Activated naive CD4-positive, alpha-beta T cell treated with anti-CD3 and anti-CD28 coated beads, Interleukin-2, amount 10 ng/mL, durations not matched to agents 7 days and 5 days (primary cell): Measurements from ENCODE around the gene PTDSS2.
A peak's percentile ranks its signal among the peaks of the same experiment; 100 is the strongest.

Source experiments
- CTCF ChIA-PET: fragments of 350-600 bp; sonication (Branson Sonifier 250); formaldehyde crosslinking; loops from one replicate; lab custom pipeline; 2021; ENCODE audit warnings: antibody characterized with exemption; lab: Charles Lee
- DNase-seq: peaks from one replicate; pipeline ENCODE4 v3.0.0-alpha.2; 2020
- H3K27ac Mint-ChIP-seq: one replicate; pipeline ENCODE4 v1.8.0; 2021; ENCODE audit warnings: mild to moderate bottlenecking, moderate library complexity, mixed read lengths
- H3K27me3 Mint-ChIP-seq: one replicate; pipeline ENCODE4 v1.8.0; 2021; ENCODE audit warnings: mild to moderate bottlenecking, mixed read lengths
- H3K36me3 Mint-ChIP-seq: one replicate; pipeline ENCODE4 v1.8.0; 2021; ENCODE audit warnings: mixed read lengths
- H3K4me1 Mint-ChIP-seq: one replicate; pipeline ENCODE4 v1.8.0; 2021; ENCODE audit warnings: mixed read lengths
- H3K4me3 Mint-ChIP-seq: one replicate; pipeline ENCODE4 v1.8.0; 2021; ENCODE audit warnings: mild to moderate bottlenecking, moderate library complexity, mixed read lengths
- H3K9me3 Mint-ChIP-seq: one replicate; pipeline ENCODE4 v1.8.0; 2021; ENCODE audit warnings: mixed read lengths

Gene PTDSS2

DNA sequence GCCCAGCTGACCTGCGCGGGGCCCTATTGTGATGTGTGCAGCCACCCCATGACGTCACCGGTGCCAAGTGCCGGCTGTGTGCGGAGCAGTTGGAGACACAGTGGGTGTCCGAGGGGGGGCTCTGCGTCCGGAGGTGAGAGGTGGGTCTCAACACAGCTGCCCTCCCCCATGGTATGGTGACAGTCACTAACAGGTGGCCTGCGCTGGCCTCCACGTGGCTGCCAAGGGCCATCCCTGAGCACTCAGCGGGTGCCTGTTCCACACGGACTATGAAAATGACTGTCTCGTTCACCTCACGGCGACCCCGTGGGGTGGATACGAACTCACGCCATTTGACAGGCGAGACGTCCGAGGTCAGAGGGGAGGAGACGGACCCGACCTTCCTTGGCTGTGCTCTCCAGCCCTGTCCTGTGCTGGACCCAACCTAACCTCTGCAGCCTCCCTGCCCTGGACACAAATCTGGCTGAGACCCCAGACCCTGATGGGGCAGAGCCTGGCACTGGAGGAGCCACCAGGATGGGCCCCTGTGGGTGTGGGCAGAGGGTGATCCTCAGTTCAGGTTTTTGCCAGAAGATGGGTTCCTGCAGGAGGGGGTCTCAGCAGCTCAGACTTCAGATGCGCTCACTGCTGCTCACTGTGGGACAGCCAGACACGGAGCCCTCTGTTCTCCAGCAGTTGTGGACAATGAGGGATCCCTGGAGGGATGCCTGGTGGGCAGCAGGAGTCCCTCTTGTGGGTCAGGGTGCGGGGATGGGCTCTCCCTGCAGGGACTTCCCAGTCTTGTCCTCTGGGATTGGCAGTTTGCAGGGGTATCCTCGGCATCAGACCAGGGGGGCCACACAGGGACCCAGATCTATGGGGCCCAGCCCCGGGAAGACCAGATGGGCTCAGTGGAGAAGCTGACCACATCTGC is 79.0 kb downstream of the PTDSS2 start:
- Mint-ChIP-seq H3K4me1 (peaks cover 4% of the 10 kb centered on the region), H3K36me3 (peaks cover 8% of the 10 kb centered on the region), H3K9me3 (no peaks in the 10 kb centered on the region), H3K4me3 (no peak overlapping the region), H3K27me3 (no peaks in the 10 kb centered on the region), H3K27ac (no peak overlapping the region)
- DNase-seq = no peak
- CTCF ChIA-PET = no interaction called here

- CTCF ChIA-PET = no interaction called here
- H3K27ac Mint-ChIP-seq = no peak overlapping the region
- no peaks in the 10 kb centered on the region for H3K9me3 Mint-ChIP-seq
- no peaks in the 10 kb centered on the region for H3K27me3 Mint-ChIP-seq
- H3K36me3 Mint-ChIP-seq = peaks cover 8% of the 10 kb centered on the region
- DNase-seq = no peak
- H3K4me1 Mint-ChIP-seq = peaks cover 4% of the 10 kb centered on the region
- no peak overlapping the region for H3K4me3 Mint-ChIP-seq
Observed at GRCh38 chr11:529728-530411, 79.8 kb downstream of the PTDSS2 start.

DNA sequence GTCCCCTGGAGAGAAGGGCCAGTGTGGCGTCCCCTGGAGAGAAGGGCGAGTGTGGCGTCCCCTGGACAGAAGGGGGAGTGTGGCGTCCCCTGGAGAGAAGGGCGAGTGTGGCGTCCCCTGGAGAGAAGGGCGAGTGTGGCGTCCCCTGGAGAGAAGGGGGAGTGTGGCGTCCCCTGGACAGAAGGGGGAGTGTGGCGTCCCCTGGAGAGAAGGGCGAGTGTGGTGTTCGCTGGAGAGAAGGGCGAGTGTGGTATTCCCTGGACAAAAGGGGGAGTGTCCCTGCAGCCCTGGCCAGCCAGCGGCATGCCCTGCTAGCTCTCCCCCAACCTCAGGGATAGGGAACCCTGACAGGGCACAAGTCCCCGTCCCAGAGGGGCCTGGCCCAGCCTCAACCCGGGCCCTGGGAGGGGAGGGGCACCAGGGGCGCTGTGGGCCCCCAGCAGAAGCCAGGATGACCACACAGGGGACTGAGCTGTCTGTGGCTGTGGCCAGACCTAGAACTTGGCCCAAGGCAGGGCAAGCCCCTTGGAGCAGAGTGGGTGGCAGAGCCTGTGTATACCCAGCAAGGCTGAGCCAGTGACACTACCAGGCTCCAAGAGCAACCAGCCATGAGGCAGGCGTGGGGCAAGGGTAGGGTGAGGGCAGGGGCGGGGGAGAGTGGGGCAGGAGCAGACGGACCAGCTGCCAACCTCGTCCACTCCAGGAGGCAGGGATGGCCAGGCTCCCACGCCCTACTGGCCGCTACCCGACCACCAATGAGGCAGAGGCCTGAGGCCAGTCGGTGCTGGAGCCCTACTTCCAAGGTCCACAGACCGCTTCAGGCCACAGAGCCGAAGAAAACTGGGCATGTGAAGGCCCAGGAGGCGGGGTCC is 81.1 kb downstream of the PTDSS2 start:
- no peak for DNase-seq
- Mint-ChIP-seq H3K4me1 (peaks cover 5% of the 10 kb centered on the region), H3K36me3 (peaks cover 8% of the 10 kb centered on the region), H3K9me3 (no peaks in the 10 kb centered on the region), H3K27me3 (peaks cover 1% of the 10 kb centered on the region), H3K4me3 (no peak overlapping the region), H3K27ac (no peak overlapping the region)
- CTCF ChIA-PET = no interaction called here

DNA sequence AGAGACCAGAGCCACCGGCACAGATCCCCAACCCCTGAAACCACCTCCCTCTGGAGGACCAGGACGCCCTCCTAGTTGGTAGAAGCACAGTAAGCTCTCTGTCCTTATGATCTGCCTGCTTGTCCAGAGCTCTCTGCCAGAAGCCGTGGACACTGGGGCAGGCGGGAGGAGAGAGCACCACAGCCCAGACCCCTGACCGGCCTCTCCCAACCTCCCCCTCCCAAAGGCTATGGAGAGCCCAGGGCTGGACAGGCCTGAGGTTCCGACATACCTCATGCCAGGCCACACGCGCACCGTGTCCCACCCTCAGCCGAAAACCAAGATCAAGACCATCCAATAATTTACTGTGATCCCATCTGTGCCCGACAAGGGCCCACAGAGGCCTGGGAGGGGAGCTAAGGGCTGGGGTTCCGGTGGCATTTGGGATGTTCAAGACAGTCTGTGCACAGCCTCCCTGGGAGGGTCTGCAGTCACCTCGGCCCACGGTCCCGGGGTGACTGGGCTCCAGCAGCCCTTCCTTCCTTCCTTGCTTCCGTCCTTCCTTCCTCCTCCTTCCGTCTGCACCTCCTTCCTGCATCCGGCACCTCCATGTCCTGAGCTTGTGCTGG is 81.9 kb downstream of the PTDSS2 start:
- Mint-ChIP-seq H3K4me1 (peaks cover 9% of the 10 kb centered on the region), H3K27me3 (peaks cover 5% of the 10 kb centered on the region), H3K36me3 (peaks cover 8% of the 10 kb centered on the region), H3K9me3 (no peaks in the 10 kb centered on the region), H3K4me3 (no peak overlapping the region), H3K27ac (no peak overlapping the region)
- CTCF ChIA-PET = interaction anchor here (1.2 kb wide), 1 partner anchor 10 kb away, joined by 4 read pairs; no protein-coding TSS in a partner anchor
- no peak for DNase-seq

GRCh38 chr11:532527-532985 is 82.5 kb downstream of the PTDSS2 start:
- CTCF ChIA-PET = interaction anchor here (1.2 kb wide), 1 partner anchor 11 kb away, joined by 4 read pairs; no protein-coding TSS in a partner anchor
- Mint-ChIP-seq H3K9me3 (no peaks in the 10 kb centered on the region), H3K4me3 (no peak overlapping the region), H3K27me3 (peaks cover 10% of the 10 kb centered on the region), H3K4me1 (peaks cover 13% of the 10 kb centered on the region), H3K36me3 (peaks cover 8% of the 10 kb centered on the region), H3K27ac (no peak overlapping the region)
- no peak for DNase-seq

GRCh38 chr11:532986-533585 is 83.0 kb downstream of the PTDSS2 start:
- Mint-ChIP-seq H3K27ac (no peak overlapping the region), H3K4me1 (peaks cover 19% of the 10 kb centered on the region), H3K9me3 (no peaks in the 10 kb centered on the region), H3K4me3 (peak overlapping the region; percentile 26), H3K27me3 (peaks cover 14% of the 10 kb centered on the region), H3K36me3 (peaks cover 8% of the 10 kb centered on the region)
- DNase-seq = no peak
- CTCF ChIA-PET = interaction anchor here (1.2 kb wide), 1 partner anchor 12 kb away, joined by 4 read pairs; no protein-coding TSS in a partner anchor

DNA sequence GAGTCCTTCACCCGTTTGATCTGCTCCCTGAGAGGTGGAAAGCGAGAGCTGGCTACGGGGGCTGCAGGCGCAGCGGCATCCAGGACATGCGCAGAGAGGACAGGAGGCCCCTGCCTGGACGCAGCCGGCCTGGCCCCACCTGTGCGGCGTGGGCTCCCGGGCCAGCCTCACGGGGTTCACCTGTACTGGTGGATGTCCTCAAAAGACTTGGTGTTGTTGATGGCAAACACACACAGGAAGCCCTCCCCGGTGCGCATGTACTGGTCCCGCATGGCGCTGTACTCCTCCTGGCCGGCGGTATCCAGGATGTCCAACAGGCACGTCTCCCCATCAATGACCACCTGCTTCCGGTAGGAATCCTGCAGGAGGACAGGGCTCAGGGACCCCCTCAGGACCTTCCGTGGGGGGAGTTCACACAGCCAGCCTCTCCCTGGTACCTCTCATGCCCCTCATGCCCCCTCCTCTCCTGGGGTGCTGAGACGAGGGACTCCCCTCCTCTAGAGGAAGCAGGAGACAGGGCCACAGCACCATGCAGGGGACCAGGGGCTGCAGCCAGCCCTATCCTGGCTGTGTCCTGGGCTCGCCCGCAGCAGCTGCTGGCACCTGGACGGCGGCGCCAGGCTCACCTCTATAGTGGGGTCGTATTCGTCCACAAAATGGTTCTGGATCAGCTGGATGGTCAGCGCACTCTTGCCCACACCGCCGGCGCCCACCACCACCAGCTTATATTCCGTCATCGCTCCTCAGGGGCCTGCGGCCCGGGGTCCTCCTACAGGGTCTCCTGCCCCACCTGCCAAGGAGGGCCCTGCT is 83.7 kb downstream of the PTDSS2 start:
- Mint-ChIP-seq H3K27ac (no peak overlapping the region), H3K36me3 (peaks cover 8% of the 10 kb centered on the region), H3K9me3 (no peaks in the 10 kb centered on the region), H3K27me3 (peaks cover 20% of the 10 kb centered on the region), H3K4me1 (peaks cover 24% of the 10 kb centered on the region), H3K4me3 (peak overlapping the region; percentile 48)
- CTCF ChIA-PET = no interaction called here
- peak; percentile 17 for DNase-seq

- CTCF ChIA-PET = interaction anchor here (1.5 kb wide), 1 partner anchor 106 kb away, joined by 3 read pairs; no protein-coding TSS in a partner anchor
- Mint-ChIP-seq H3K36me3 (peaks cover 8% of the 10 kb centered on the region), H3K4me3 (peak overlapping the region; percentile 74), H3K27ac (peak overlapping the region; percentile 76), H3K4me1 (peaks cover 25% of the 10 kb centered on the region), H3K27me3 (peaks cover 23% of the 10 kb centered on the region), H3K9me3 (no peaks in the 10 kb centered on the region)
- peak; percentile 39 for DNase-seq
Observed at GRCh38 chr11:534396-535209, 84.5 kb downstream of the PTDSS2 start.

DNA sequence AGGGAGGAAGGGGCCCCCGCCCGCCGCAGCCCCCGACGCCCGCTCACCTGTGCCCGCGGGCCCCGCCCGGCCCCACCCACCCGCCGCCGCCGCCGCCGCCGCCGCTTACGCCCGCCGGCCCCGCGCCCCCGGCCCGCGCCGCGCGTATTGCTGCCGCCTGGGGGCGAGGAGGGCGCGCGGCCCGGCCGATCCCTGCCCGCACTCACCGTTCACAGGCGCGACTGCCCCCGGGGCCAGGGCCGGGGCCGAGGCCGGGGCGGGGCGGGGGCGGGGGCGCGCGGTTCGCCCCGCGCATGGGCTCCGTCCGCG is 85.1 kb downstream of the PTDSS2 start:
- DNase-seq = no peak
- no peak overlapping the region for H3K4me3 Mint-ChIP-seq
- CTCF ChIA-PET = interaction anchor here (1.5 kb wide), 1 partner anchor 106 kb away, joined by 3 read pairs; no protein-coding TSS in a partner anchor
- H3K36me3 Mint-ChIP-seq = peaks cover 8% of the 10 kb centered on the region
- peaks cover 29% of the 10 kb centered on the region for H3K27me3 Mint-ChIP-seq
- H3K9me3 Mint-ChIP-seq = no peaks in the 10 kb centered on the region
- no peak overlapping the region for H3K27ac Mint-ChIP-seq
- H3K4me1 Mint-ChIP-seq = peaks cover 25% of the 10 kb centered on the region

DNA sequence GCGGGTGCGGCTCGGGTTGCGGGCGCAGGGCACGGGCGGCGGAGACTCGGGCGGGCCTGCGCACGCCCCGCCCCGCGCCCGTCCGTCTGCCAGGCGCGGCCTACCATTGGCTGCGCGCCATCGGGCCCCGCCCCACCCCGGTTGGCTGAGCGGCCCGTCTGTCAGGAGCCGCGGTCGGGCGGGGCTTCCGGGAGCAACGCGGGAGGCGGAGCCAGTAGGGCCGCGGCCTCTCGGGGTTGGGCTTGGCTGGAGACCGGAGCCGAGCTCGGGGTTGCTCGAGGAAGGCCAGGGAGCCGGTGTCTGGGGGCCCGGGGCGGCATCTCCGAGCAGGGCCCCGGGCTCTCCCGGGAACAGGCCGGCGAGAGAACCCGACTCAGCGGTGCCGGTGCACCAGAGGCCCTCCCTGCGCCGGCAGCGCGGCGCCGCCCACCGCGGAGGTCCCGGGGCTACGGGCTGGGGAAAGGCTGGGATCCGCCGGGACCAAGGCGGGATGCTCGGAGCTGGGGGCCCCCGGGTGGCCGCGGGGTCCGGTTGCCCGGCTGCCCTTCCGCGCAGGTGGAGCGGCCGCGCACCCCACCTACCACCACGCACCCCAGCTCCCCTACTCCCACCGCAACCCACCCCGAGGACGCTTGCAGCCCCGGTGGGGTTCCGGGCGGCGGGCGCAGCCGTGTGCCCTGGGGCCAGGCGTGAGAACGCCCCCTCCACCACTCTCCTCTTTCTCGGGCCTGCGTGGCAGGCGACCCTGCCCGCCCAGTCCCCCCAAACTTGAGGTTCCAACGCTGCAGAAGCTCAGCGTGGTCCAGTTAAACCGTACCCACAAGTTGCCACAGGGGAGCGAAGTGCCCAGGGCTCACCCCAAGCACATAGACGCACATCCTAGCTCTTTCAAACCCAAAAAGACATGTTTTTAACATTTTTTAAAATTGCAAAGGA is 85.7 kb downstream of the PTDSS2 start, which contains the start of gene HRAS:
Gene HRAS (minus strand): TSS at position 58 of the 936 bp plus-strand sequence.
- H3K9me3 Mint-ChIP-seq = no peaks in the 10 kb centered on the region
- peak within 1 kb of the TSS; percentile 86 for H3K4me3 Mint-ChIP-seq
- H3K27ac Mint-ChIP-seq = peak within 1 kb of the TSS; percentile 94
- peaks cover 8% of the 10 kb centered on the region for H3K36me3 Mint-ChIP-seq
- H3K27me3 Mint-ChIP-seq = peaks cover 29% of the 10 kb centered on the region
- peaks cover 25% of the 10 kb centered on the region for H3K4me1 Mint-ChIP-seq
- DNase-seq = peak; percentile 95
- CTCF ChIA-PET = interaction anchor here (0.8 to 1.7 kb wide), 4 partner anchors 13 to 105 kb away, joined by 3 to 4 read pairs (median 3); no protein-coding TSS in a partner anchor
